Neural cell (in vitro differentiated cells): Measurements from ENCODE around the gene CBFA2T2. TPM values are rescaled to one million over a fixed set of nuclear protein-coding genes. Genes with fewer than 3 reads are reported as not detected.

Source experiments
- H2AFZ ChIP-seq: fragments of 200-600, 300-800 bp; sonication (generic), shearing (Covaris generic); 2 replicates; pipeline ENCODE4 v1.6.0; 2014; ENCODE audit warnings: low read depth, mild to moderate bottlenecking, antibody characterized with exemption, low read length, moderate library complexity
- H3F3A ChIP-seq: fragments of 200-600 bp; shearing (Covaris generic); 2 replicates; pipeline ENCODE4 v1.6.1; 2016; ENCODE audit warnings: mild to moderate bottlenecking, moderate library complexity, mixed read lengths, antibody characterized with exemption, low read length; ENCODE audit not compliant: insufficient read depth, poor library complexity, severe bottlenecking
- H3K27ac ChIP-seq: fragments of 200-600, 300-800 bp; sonication (generic), shearing (Covaris generic); 2 replicates; pipeline ENCODE4 v1.5.1; 2014; ENCODE audit warnings: mild to moderate bottlenecking, low read length, moderate library complexity
- H3K27me3 ChIP-seq: fragments of 300-800, 200-600 bp; sonication (generic), shearing (Covaris generic); 2 replicates; pipeline ENCODE4 v1.6.0; 2014; ENCODE audit warnings: mild to moderate bottlenecking, low read depth, low read length, moderate library complexity; ENCODE audit not compliant: insufficient read depth
- H3K36me3 ChIP-seq: fragments of 300-800, 200-600 bp; sonication (generic), shearing (Covaris generic); 2 replicates; pipeline ENCODE4 v1.5.1; 2014; ENCODE audit warnings: mild to moderate bottlenecking, antibody characterized with exemption, low read length, moderate library complexity; ENCODE audit not compliant: insufficient read depth
- H3K4me2 ChIP-seq: fragments of 300-800, 200-600 bp; sonication (generic), shearing (Covaris generic); 2 replicates; pipeline ENCODE4 v1.6.0; 2014; ENCODE audit warnings: mild to moderate bottlenecking, low read length
- H3K4me3 ChIP-seq: fragments of 300-800, 200-600 bp; sonication (generic), shearing (Covaris generic); 2 replicates; pipeline ENCODE4 v1.5.1; 2014; ENCODE audit warnings: mild to moderate bottlenecking, low read length, moderate library complexity
- H3K79me2 ChIP-seq: fragments of 200-600 bp; shearing (Covaris generic); replicated peaks from 2 replicates; pipeline ENCODE4 v1.6.0; 2014; ENCODE audit warnings: mild to moderate bottlenecking, low read length, moderate library complexity; ENCODE audit not compliant: insufficient read depth
- H3K9ac ChIP-seq: fragments of 300-800, 200-600 bp; sonication (generic), shearing (Covaris generic); 2 replicates; pipeline ENCODE4 v1.6.1; 2016; ENCODE audit warnings: mild to moderate bottlenecking, low read length, mixed read lengths
- H3K9me2 ChIP-seq: fragments of 200-600 bp; shearing (Covaris generic); 2 replicates; pipeline ENCODE4 v1.6.1; 2016; ENCODE audit warnings: mild to moderate bottlenecking, low read length, mixed read lengths; ENCODE audit not compliant: insufficient read depth
- H3K9me3 ChIP-seq: fragments of 200-600, 300-800 bp; sonication (generic), shearing (Covaris generic); 2 replicates; pipeline ENCODE4 v1.6.1; 2016; ENCODE audit warnings: mild to moderate bottlenecking, mixed run types, low read length, moderate library complexity, mixed read lengths
- H4K20me1 ChIP-seq: fragments of 200-600 bp; shearing (Covaris generic); 2 replicates; pipeline ENCODE4 v1.6.1; 2016; ENCODE audit warnings: mild to moderate bottlenecking, mixed run types; ENCODE audit not compliant: insufficient read depth
- EP300 ChIP-seq: fragments of 450-650 bp; conservative IDR thresholded peaks from 2 replicates; pipeline ENCODE4 v1.6.1; 2014; ENCODE audit warnings: antibody characterized with exemption, mild to moderate bottlenecking, moderate library complexity; ENCODE audit not compliant: poor library complexity, severe bottlenecking
- EZH2 ChIP-seq: fragments of 200-600, 300-800 bp; shearing (Covaris generic), sonication (generic); IDR thresholded peaks from 2 replicates; pipeline ENCODE4 v1.6.1; 2014; ENCODE audit warnings: antibody characterized with exemption, low read length, borderline replicate concordance, mild to moderate bottlenecking; ENCODE audit not compliant: insufficient read depth, poor library complexity, severe bottlenecking
- MXI1 ChIP-seq: fragments of 450-650 bp; conservative IDR thresholded peaks from 2 replicates; pipeline ENCODE4 v1.6.1; 2014; ENCODE audit warnings: antibody characterized with exemption, mild to moderate bottlenecking; ENCODE audit not compliant: poor library complexity, severe bottlenecking
- POLR2AphosphoS5 ChIP-seq: IDR thresholded peaks from 2 replicates; pipeline ENCODE4 v1.6.1; 2012
- RAD21 ChIP-seq: fragments of 450-650 bp; conservative IDR thresholded peaks from 2 replicates; pipeline ENCODE4 v1.6.1; 2014; ENCODE audit warnings: antibody characterized with exemption, mild to moderate bottlenecking, moderate library complexity
- SMC3 ChIP-seq: fragments of 450-650 bp; conservative IDR thresholded peaks from 2 replicates; pipeline ENCODE4 v1.6.1; 2014; ENCODE audit warnings: antibody characterized with exemption, mild to moderate bottlenecking, moderate library complexity; ENCODE audit not compliant: poor library complexity
- TAF1 ChIP-seq: IDR thresholded peaks from 2 replicates; pipeline ENCODE4 v1.6.1; 2012; ENCODE audit warnings: low read depth
- polyA plus RNA-seq: library from polyadenylated mRNA; depleted of rRNA; stranded (reverse); fragments of >200 nt; gene quantifications from 2 replicates; pipeline ENCODE4 v1.2.3, GENCODE V29; 2014
- TF ChIP-seq, protein P1 (sequence below): IDR thresholded peaks from 2 replicates; pipeline ENCODE4 v1.6.1; 2012; ENCODE audit warnings: borderline replicate concordance
- TF ChIP-seq, protein P2 (sequence below): fragments of 450-650 bp; IDR thresholded peaks from 2 replicates; pipeline ENCODE4 v1.5.1; 2014; ENCODE audit warnings: antibody characterized with exemption, mild to moderate bottlenecking, moderate library complexity; ENCODE audit not compliant: poor library complexity, severe bottlenecking

The CBFA2T2 gene
- polyA plus RNA-seq, 1 donor from 2014 or later = 15.9 TPM

DNA sequence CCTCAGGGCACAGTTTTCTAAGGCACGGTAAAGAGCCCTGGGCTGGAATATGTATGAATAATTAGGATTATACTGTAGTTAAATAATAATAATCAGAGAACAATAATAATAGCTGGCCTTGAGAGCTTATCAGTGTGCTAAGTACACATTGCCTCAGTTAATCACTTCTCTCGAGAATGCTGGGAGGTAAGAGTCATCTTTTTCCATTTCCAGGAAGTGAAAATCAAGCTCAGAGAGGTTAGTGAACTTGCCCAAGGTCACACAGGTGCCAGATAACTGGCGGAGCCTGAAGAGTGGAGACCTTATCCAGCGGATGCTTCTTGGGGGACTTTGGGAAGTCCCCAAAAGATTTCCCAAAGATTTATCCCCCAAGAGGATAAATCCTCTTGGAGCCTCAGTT is 19.4 kb upstream of the CBFA2T2 start:
- Histone ChIP-seq H3K4me2 (no peak overlapping the region), H3K27me3 (no peaks in the 10 kb centered on the region), H3K9ac (no peak overlapping the region), H3K36me3 (no peaks in the 10 kb centered on the region), H3F3A (no peaks in the 10 kb centered on the region), H3K9me3 (no peaks in the 10 kb centered on the region), H3K27ac (no peak overlapping the region), H3K4me3 (no peak overlapping the region), H3K9me2 (no peaks in the 10 kb centered on the region), H4K20me1 (no peaks in the 10 kb centered on the region), H2AFZ (no peak overlapping the region), H3K79me2 (no peaks in the 10 kb centered on the region)
- TF ChIP-seq RAD21 = no peak
- no peak for TF ChIP-seq SMC3
- TF ChIP-seq TAF1 = no peak
- TF ChIP-seq EP300 = no peak
- no peak for TF ChIP-seq EZH2
- TF ChIP-seq, protein P1, sequence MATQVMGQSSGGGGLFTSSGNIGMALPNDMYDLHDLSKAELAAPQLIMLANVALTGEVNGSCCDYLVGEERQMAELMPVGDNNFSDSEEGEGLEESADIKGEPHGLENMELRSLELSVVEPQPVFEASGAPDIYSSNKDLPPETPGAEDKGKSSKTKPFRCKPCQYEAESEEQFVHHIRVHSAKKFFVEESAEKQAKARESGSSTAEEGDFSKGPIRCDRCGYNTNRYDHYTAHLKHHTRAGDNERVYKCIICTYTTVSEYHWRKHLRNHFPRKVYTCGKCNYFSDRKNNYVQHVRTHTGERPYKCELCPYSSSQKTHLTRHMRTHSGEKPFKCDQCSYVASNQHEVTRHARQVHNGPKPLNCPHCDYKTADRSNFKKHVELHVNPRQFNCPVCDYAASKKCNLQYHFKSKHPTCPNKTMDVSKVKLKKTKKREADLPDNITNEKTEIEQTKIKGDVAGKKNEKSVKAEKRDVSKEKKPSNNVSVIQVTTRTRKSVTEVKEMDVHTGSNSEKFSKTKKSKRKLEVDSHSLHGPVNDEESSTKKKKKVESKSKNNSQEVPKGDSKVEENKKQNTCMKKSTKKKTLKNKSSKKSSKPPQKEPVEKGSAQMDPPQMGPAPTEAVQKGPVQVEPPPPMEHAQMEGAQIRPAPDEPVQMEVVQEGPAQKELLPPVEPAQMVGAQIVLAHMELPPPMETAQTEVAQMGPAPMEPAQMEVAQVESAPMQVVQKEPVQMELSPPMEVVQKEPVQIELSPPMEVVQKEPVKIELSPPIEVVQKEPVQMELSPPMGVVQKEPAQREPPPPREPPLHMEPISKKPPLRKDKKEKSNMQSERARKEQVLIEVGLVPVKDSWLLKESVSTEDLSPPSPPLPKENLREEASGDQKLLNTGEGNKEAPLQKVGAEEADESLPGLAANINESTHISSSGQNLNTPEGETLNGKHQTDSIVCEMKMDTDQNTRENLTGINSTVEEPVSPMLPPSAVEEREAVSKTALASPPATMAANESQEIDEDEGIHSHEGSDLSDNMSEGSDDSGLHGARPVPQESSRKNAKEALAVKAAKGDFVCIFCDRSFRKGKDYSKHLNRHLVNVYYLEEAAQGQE = no peak
- TF ChIP-seq MXI1 = no peak
- TF ChIP-seq, protein P2, sequence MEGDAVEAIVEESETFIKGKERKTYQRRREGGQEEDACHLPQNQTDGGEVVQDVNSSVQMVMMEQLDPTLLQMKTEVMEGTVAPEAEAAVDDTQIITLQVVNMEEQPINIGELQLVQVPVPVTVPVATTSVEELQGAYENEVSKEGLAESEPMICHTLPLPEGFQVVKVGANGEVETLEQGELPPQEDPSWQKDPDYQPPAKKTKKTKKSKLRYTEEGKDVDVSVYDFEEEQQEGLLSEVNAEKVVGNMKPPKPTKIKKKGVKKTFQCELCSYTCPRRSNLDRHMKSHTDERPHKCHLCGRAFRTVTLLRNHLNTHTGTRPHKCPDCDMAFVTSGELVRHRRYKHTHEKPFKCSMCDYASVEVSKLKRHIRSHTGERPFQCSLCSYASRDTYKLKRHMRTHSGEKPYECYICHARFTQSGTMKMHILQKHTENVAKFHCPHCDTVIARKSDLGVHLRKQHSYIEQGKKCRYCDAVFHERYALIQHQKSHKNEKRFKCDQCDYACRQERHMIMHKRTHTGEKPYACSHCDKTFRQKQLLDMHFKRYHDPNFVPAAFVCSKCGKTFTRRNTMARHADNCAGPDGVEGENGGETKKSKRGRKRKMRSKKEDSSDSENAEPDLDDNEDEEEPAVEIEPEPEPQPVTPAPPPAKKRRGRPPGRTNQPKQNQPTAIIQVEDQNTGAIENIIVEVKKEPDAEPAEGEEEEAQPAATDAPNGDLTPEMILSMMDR = no peak
- no peak for TF ChIP-seq POLR2AphosphoS5

DNA sequence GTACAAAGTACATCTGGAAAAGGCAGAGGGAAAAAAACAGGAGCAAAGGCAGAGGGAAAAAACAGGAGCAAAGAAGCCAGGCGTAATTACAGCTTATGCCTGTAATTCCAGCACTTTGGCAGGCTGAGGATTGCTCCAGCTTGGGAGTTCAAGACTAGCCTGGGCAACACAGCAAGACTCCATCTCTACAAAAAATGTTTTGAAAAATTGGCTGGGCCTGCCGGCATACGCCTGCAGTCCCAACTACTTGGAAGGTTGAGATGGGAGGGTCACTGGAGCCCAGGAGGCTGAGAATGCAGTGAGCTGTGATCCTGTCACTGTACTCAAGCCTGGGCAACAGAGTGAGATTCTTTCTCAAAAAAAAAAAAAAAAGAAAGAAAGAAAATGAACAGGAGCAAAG is 19.0 kb upstream of the CBFA2T2 start:
- Histone ChIP-seq H3K9me2 (no peaks in the 10 kb centered on the region), H3K9me3 (no peaks in the 10 kb centered on the region), H3K36me3 (no peaks in the 10 kb centered on the region), H3K4me3 (no peak overlapping the region), H3F3A (no peaks in the 10 kb centered on the region), H3K27me3 (no peaks in the 10 kb centered on the region), H3K79me2 (no peaks in the 10 kb centered on the region), H2AFZ (no peak overlapping the region), H4K20me1 (no peaks in the 10 kb centered on the region), H3K4me2 (no peak overlapping the region), H3K27ac (no peak overlapping the region), H3K9ac (no peak overlapping the region)
- TF ChIP-seq RAD21 = no peak
- no peak for TF ChIP-seq EZH2
- TF ChIP-seq, protein P1 = no peak
- no peak for TF ChIP-seq POLR2AphosphoS5
- TF ChIP-seq SMC3 = no peak
- no peak for TF ChIP-seq MXI1
- no peak for TF ChIP-seq EP300
- TF ChIP-seq TAF1 = no peak
- TF ChIP-seq, protein P2 = no peak
